SU-DHL-6 (cell line): ENCODE measurements around the gene HAO2.

Experiments
- CTCF ChIP-seq: fragments of 200-600 bp; sonication (generic); IDR thresholded peaks from one replicate; pipeline ENCODE4 v1.5.1; 2017; ENCODE audit warnings: antibody characterized with exemption, mild to moderate bottlenecking, low read length, moderate library complexity; ENCODE audit not compliant: insufficient read depth, poor library complexity, severe bottlenecking
- EZH2phosphoT487 ChIP-seq: fragments of 200-600 bp; sonication (generic), shearing (Covaris generic); conservative IDR thresholded peaks from 2 replicates; pipeline ENCODE4 v1.6.1; 2018; ENCODE audit warnings: mild to moderate bottlenecking, antibody characterized with exemption, low read length, moderate library complexity, mixed read lengths

GRCh38 chr1:119329541-119330461 lies 38.8 kb upstream of the HAO2 start:
- TF ChIP-seq CTCF = no peak
- TF ChIP-seq EZH2phosphoT487 = no peak
